BLaER1 (cell line): Measurements from ENCODE around the gene MAS1L.

Source experiments
- H3K27ac ChIP-seq: shearing (Covaris generic); formaldehyde crosslinking; 2 replicates; pipeline ENCODE4 v1.8.1; 2022
- H3K27me3 ChIP-seq: shearing (Covaris generic); formaldehyde crosslinking; 2 replicates; pipeline ENCODE4 v1.8.1; 2022
- H3K36me3 ChIP-seq: shearing (Covaris generic); formaldehyde crosslinking; 2 replicates; pipeline ENCODE4 v1.8.1; 2022
- H3K4me1 ChIP-seq: shearing (Covaris generic); formaldehyde crosslinking; 2 replicates; pipeline ENCODE4 v1.8.1; 2022
- H3K4me2 ChIP-seq: shearing (Covaris generic); formaldehyde crosslinking; 2 replicates; pipeline ENCODE4 v1.8.1; 2022
- H3K4me3 ChIP-seq: shearing (Covaris generic); formaldehyde crosslinking; 2 replicates; pipeline ENCODE4 v1.8.1; 2022
- H3K9ac ChIP-seq: shearing (Covaris generic); formaldehyde crosslinking; 2 replicates; pipeline ENCODE4 v1.8.1; 2022
- H3K9me3 ChIP-seq: shearing (Covaris generic); formaldehyde crosslinking; 2 replicates; pipeline ENCODE4 v1.8.1; 2022
- H4K20me1 ChIP-seq: shearing (Covaris generic); formaldehyde crosslinking; 2 replicates; pipeline ENCODE4 v1.8.1; 2022
- Cebpa-rat ChIP-seq: shearing (Covaris generic); IDR thresholded peaks from 2 replicates; pipeline ENCODE4 v1.8.1; 2022

Gene MAS1L

DNA sequence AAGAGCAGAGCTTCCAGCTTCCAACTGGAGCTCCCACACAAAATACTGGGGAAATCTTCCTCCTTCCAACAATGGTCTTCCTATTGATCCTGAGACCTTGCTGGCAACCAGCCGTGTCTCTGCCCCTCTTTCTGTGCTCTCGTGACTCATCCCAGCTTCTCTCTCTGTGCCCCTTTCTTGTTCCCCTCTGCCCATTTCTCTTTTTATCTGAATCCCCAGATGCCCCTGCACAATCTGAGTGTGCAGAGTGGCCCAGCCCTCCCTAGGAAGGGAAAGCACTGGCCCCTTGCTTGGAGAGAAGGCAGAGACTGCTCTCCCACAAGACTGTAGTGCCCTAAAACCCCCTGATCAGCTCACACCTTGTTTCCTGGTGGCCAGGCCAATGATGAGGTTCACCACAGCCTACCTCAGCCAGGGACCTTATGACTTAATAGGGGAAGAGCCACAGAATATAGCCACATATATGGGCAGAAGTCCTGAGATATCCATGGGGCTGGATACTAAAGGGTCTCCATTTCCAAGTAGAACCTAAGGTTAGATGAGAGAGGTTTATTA, 23.1 kb upstream of the MAS1L start:
- Histone ChIP-seq H3K4me1 (no peaks in the 10 kb centered on the region), H3K27ac (no peak overlapping the region)
- TF ChIP-seq Cebpa-rat, result no peak

DNA sequence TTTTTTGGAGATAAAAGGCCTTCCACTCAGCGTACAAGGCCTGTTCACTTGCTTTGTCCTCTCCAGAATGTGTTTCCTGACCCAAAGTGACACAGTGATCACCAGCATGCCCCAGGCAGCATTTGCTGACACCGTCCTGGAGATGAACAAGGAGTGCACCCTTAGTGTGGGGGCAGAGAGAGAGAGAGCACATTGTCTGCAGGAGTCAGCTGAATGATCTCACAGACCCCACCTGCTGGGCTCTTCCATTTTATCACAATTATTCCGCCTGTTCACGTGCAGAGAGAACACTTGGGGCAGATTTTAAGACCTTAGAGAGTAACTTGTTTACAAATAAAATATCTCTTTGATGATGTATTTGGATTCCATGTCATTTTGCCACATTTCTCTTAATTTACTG, 22.4 kb upstream of the MAS1L start:
- Histone ChIP-seq H3K27ac (no peak overlapping the region), H3K4me1 (no peaks in the 10 kb centered on the region), H3K9me3 (no peaks in the 10 kb centered on the region), H3K4me2 (no peak overlapping the region), H3K36me3 (no peaks in the 10 kb centered on the region), H3K27me3 (no peaks in the 10 kb centered on the region), H3K9ac (no peak overlapping the region), H4K20me1 (no peaks in the 10 kb centered on the region), H3K4me3 (no peak overlapping the region)
- no peak for TF ChIP-seq Cebpa-rat

More for the DNA sequence above, 23.1 kb upstream of the MAS1L start:
- Histone ChIP-seq H3K4me2 (no peak overlapping the region), H3K4me3 (no peak overlapping the region), H3K27me3 (no peaks in the 10 kb centered on the region), H4K20me1 (no peaks in the 10 kb centered on the region), H3K9me3 (no peaks in the 10 kb centered on the region), H3K36me3 (no peaks in the 10 kb centered on the region), H3K9ac (no peak overlapping the region)

DNA sequence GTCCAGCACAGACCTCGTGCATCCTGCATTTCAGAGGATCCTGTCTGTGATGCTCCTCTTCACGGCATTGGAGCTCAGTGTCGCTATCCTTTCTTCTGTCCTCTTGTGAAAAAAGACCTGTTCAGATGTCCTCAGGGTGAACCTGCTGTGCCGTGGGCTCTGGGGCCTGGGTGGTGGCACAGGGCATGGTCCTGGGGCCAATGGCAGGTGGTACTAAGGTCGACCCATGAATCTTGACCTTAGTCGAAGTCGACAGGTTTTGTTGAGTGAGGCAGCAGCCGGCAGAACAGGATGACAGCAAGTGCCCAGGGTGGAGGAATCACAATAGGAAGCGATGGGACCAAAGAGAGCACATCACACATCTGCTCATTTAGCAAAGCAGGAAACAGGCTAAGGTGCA, 22.0 kb upstream of the MAS1L start:
- TF ChIP-seq Cebpa-rat, result no peak
- no peak overlapping the region for H3K4me3 ChIP-seq
- no peaks in the 10 kb centered on the region for H3K27me3 ChIP-seq
- H3K4me2 ChIP-seq, result no peak overlapping the region
- no peak overlapping the region for H3K9ac ChIP-seq
- no peaks in the 10 kb centered on the region for H3K4me1 ChIP-seq
- no peak overlapping the region for H3K27ac ChIP-seq
- H4K20me1 ChIP-seq, result no peaks in the 10 kb centered on the region
- no peaks in the 10 kb centered on the region for H3K36me3 ChIP-seq
- no peaks in the 10 kb centered on the region for H3K9me3 ChIP-seq

DNA sequence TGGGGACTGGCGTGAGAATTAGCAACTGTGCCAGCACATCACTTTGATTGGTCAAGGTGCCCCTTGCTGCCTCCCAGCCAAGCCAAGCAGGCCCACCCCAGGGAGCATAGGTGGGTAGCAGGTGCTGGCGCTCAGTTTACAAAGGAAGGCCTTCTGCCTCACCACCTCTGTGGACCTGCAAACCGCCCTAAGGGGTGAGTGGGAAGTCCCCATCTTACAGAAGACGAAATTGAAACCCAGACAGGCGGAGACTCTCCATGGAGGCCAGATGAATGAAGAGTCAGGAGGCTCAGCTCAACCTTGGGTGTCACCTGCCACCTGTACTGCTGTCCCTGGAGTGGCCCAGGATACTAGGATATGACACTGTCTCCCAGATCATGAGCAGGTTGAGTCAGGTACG, 21.5 kb upstream of the MAS1L start:
- Histone ChIP-seq H3K27me3 (no peaks in the 10 kb centered on the region), H3K9ac (no peak overlapping the region), H4K20me1 (no peaks in the 10 kb centered on the region), H3K4me3 (no peak overlapping the region), H3K27ac (no peak overlapping the region), H3K4me2 (no peak overlapping the region), H3K36me3 (no peaks in the 10 kb centered on the region), H3K9me3 (no peaks in the 10 kb centered on the region), H3K4me1 (no peaks in the 10 kb centered on the region)
- TF ChIP-seq Cebpa-rat, result no peak

DNA sequence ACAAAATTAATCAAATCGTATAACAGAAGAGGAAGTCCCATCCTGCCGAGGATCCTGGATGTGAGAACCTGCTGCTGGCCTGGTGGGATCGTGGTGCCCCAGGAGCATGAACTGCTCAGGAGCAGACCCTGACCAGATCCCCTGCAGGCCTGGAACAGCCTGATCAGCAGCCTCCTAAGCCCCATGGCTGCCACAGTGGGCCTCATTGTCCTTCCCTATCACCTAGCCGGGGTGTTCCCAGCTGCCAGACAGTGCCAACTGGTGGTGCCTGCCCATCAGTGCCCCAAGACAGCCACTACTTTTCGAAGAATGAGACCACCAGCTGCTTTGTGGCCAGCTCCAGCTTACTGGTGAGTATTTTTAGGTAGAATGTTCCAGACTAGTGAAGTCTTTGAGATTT, 19.6 kb upstream of the MAS1L start:
- Histone ChIP-seq H4K20me1 (no peaks in the 10 kb centered on the region), H3K9me3 (no peaks in the 10 kb centered on the region), H3K9ac (no peak overlapping the region), H3K4me2 (no peak overlapping the region), H3K27ac (no peak overlapping the region), H3K4me3 (no peak overlapping the region), H3K27me3 (no peaks in the 10 kb centered on the region), H3K36me3 (no peaks in the 10 kb centered on the region), H3K4me1 (no peaks in the 10 kb centered on the region)
- no peak for TF ChIP-seq Cebpa-rat

DNA sequence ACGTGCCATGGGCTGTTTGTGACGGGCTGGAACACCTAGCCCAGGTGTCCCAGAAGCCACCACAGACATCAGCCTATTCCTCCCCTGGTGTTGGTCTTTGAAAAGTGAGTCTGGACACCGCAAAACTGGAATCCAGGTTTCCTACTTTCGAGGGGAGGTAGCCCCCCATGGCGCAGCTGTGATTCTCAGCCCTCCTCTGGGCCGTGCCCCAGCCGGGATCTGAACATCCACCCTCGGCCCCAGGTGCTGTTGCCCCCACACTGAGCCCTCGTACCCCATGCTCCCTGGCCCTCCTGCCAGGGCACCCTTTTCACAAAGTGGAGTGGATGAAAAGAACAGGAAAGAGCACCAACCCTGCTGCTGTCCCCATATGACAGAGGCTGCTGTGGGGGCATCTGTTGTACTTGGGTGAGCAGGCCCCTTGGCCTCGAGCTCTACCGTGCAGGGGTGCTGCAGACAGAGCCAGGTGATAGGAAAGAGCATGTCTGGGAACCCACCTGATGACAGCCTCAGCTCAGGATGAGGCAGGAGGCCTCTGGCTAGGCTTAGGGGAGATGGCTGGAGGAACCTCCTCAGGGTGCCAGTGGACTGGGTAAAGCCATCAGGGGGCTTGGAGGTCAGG, 18.8 kb upstream of the MAS1L start:
- no peak for TF ChIP-seq Cebpa-rat
- H3K27ac ChIP-seq, result no peak overlapping the region
- no peak overlapping the region for H3K4me3 ChIP-seq
- H3K27me3 ChIP-seq, result no peaks in the 10 kb centered on the region
- H3K9me3 ChIP-seq, result no peaks in the 10 kb centered on the region
- no peaks in the 10 kb centered on the region for H4K20me1 ChIP-seq
- H3K4me2 ChIP-seq, result no peak overlapping the region
- H3K36me3 ChIP-seq, result no peaks in the 10 kb centered on the region
- no peak overlapping the region for H3K9ac ChIP-seq
- no peaks in the 10 kb centered on the region for H3K4me1 ChIP-seq

DNA sequence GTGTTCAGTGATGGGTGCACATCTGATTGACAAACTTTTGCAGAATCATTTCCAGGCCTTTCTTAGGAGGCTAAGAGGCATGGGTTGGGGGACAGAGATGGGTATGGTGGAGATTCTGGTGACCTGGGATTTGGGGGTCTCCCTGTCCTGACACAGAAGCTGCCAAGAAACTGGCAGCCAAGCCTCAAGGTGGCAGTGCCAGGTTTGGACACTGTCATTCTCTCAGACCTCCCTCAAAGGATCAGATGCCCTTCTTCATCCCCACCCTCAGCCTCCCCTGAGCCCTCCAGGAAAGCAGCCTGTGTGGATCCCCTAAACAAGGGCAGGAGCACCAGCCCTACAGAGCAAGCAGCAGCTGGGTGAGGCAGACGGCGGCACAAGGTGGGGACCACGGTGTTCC, 18.1 kb upstream of the MAS1L start:
- Histone ChIP-seq H3K27me3 (no peaks in the 10 kb centered on the region), H3K9me3 (no peaks in the 10 kb centered on the region), H3K36me3 (no peaks in the 10 kb centered on the region), H3K4me1 (no peaks in the 10 kb centered on the region), H3K4me2 (no peak overlapping the region), H3K4me3 (no peak overlapping the region), H3K27ac (no peak overlapping the region), H4K20me1 (no peaks in the 10 kb centered on the region), H3K9ac (no peak overlapping the region)
- no peak for TF ChIP-seq Cebpa-rat

DNA sequence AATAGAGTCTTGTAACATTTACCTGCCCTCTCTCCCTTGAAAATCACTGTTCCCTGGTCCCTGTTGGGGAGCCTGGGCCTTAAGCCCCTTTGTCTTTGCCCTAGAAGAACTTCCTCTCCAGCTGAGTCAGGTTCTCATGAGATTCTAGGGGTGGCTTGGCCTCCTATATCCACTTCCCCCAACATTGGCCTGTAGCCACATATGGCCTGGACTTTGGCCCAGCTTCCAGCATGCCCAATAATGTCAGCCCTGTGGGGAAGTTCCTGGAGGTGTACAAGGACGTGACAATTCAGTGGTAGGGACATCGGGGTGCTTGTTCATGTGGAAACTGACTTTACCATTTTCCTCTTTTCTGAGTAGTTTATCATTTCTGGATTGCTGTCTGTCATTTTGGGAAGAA, 17.2 kb upstream of the MAS1L start:
- no peaks in the 10 kb centered on the region for H3K27me3 ChIP-seq
- H4K20me1 ChIP-seq, result no peaks in the 10 kb centered on the region
- no peak overlapping the region for H3K4me2 ChIP-seq
- no peak overlapping the region for H3K9ac ChIP-seq
- no peak overlapping the region for H3K27ac ChIP-seq
- H3K36me3 ChIP-seq, result no peaks in the 10 kb centered on the region
- no peak overlapping the region for H3K4me3 ChIP-seq
- TF ChIP-seq Cebpa-rat, result no peak
- no peaks in the 10 kb centered on the region for H3K9me3 ChIP-seq
- H3K4me1 ChIP-seq, result no peaks in the 10 kb centered on the region

DNA sequence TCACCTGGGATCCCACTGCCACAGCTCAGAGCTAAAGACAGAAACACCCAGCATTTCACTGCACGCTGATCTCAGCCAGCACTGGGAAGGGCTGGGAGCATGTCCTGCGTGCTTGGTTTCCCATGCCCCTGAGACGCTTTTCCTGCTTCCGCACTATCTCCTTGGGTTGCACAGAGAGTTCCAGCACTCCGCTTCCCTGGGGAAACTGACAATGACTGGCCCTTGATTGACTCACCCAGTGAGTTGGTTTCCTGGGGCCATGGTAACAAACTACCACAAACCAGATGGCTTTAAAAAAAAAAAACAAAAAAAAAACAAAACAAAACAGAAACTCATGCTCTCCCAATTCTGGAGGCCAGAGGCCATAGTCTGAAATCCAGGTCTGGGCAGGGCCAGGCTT, 14.8 kb upstream of the MAS1L start:
- no peak overlapping the region for H3K4me2 ChIP-seq
- no peaks in the 10 kb centered on the region for H3K4me1 ChIP-seq
- no peak overlapping the region for H3K27ac ChIP-seq
- no peak overlapping the region for H3K4me3 ChIP-seq
- H3K27me3 ChIP-seq, result no peaks in the 10 kb centered on the region
- no peaks in the 10 kb centered on the region for H3K9me3 ChIP-seq
- H4K20me1 ChIP-seq, result no peaks in the 10 kb centered on the region
- no peaks in the 10 kb centered on the region for H3K36me3 ChIP-seq
- no peak for TF ChIP-seq Cebpa-rat
- no peak overlapping the region for H3K9ac ChIP-seq

DNA sequence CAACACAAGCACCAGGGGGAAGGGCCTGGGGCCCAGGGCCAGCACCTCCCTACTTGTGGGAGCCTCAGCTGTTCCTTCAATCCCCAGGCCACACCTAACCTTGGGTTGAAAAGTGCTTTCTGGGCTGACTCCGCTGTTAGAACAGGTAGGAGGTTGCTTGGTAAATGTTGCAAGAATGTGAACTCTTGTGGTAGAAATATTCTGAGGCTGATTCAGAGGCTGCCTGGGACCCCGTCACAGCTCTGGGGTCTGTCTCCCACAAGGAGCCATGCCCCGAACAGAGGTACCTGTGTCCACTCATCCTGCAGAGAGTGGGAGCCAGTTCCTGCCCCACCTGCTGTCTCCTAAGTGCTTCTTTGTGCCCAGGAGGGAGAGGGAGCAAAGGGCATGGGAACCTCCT, 14.4 kb upstream of the MAS1L start:
- no peak overlapping the region for H3K9ac ChIP-seq
- no peaks in the 10 kb centered on the region for H3K27me3 ChIP-seq
- TF ChIP-seq Cebpa-rat, result no peak
- no peaks in the 10 kb centered on the region for H3K4me1 ChIP-seq
- H3K36me3 ChIP-seq, result no peaks in the 10 kb centered on the region
- no peaks in the 10 kb centered on the region for H4K20me1 ChIP-seq
- no peak overlapping the region for H3K4me3 ChIP-seq
- no peaks in the 10 kb centered on the region for H3K9me3 ChIP-seq
- H3K4me2 ChIP-seq, result no peak overlapping the region
- H3K27ac ChIP-seq, result no peak overlapping the region

DNA sequence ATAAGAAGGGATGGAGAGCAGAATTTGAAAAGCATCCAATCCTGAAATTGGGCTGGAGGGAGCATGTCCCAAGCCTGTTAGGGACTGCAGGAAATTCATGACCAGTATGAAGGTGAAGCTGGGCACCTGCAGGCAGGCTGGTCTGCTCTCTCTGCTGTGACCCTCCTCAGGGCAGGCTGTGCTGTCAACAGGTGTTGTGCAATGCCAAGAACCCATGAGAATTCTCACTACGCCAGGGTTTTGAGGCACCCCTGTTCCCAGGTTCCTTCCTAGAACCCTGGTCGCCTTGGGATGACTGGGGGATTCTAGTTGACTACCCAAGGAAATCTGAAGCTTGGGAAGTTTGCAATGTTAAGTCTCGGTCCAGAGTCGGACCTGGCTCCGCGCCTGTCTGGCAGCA, 13.3 kb upstream of the MAS1L start:
- no peak overlapping the region for H3K27ac ChIP-seq
- TF ChIP-seq Cebpa-rat, result no peak

More for the DNA sequence above, 13.3 kb upstream of the MAS1L start:
- H3K4me1 ChIP-seq, result no peaks in the 10 kb centered on the region
- H3K4me3 ChIP-seq, result no peak overlapping the region
- H3K9ac ChIP-seq, result no peak overlapping the region
- no peaks in the 10 kb centered on the region for H4K20me1 ChIP-seq
- no peaks in the 10 kb centered on the region for H3K27me3 ChIP-seq
- no peaks in the 10 kb centered on the region for H3K36me3 ChIP-seq
- H3K9me3 ChIP-seq, result no peaks in the 10 kb centered on the region
- H3K4me2 ChIP-seq, result no peak overlapping the region
